Measurements from ENCODE around the gene LTBP3. TPM values are rescaled to one million over a fixed set of nuclear protein-coding genes. Genes with fewer than 3 reads are reported as not detected.

The LTBP3 gene
- total and polyA plus RNA-seq, 9 of the 15 experiments (the other 6 are each of a cell fraction or from before 2014, with no cell fraction given) = 0.06 to 20.5 (median 4.8) TPM

DNA sequence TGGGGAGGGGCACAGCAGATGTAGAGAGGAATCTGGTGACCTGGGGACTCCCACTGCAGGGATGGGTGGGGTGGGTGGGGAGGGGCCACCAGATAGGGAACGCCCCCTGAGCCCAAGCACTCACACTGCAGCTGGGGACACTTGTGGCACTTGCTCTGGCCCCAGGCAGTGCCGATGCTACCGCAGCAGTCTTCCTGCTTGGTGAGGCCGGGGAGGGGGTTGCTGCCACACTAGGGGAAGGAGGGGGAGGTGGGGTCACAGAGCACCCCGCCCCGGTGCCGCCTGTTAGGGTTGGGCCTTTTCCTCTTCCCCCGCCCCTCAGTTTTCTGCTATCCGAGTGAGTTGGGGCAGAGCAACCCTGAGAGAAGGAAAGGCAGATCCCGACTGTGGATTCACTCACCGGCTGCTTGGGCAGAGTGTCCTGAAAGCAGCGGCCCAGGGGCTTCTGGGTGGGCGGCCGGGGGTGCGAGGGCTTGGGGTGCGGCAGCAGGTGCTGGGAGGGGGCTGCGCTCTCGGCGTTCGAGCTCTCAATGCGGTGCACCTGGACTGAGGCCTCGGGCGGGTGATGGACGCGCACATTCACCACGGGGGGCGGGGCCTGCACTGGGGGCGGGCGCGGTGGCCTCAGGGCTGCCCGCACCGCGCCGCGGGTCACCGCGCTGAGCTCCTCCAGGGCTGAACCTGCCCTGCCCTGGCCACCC lies 4.7 kb downstream of the LTBP3 start (continued):
- TF ChIP-seq, protein P1, sequence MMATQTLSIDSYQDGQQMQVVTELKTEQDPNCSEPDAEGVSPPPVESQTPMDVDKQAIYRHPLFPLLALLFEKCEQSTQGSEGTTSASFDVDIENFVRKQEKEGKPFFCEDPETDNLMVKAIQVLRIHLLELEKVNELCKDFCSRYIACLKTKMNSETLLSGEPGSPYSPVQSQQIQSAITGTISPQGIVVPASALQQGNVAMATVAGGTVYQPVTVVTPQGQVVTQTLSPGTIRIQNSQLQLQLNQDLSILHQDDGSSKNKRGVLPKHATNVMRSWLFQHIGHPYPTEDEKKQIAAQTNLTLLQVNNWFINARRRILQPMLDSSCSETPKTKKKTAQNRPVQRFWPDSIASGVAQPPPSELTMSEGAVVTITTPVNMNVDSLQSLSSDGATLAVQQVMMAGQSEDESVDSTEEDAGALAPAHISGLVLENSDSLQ (IDR thresholded peaks at IDR 0.05) = peak; percentile 89
- TF ChIP-seq CREB1 (IDR thresholded peaks at IDR 0.05) (no peak), CREB1 (CRISPR knock-in tag; IDR thresholded peaks at IDR 0.05) (no peak), CBX8 (IDR thresholded peaks at IDR 0.05; ENCODE audit: borderline replicate concordance, extremely low read depth, low read depth, low read length, poor library complexity, severe bottlenecking) (no peak), POLR2G (IDR thresholded peaks at IDR 0.05; ENCODE audit: low read depth, low read length) (0 out of 2 replicates have a peak, but pooled peaks have one; percentile 33), HMGN3 (IDR thresholded peaks at IDR 0.05; ENCODE audit: borderline replicate concordance, extremely low read depth, insufficient read length, low read depth, low read length) (peak; percentile 64), PCBP1 (IDR thresholded peaks at IDR 0.05; ENCODE audit: low read depth, low read length, poor library complexity, severe bottlenecking) (peak; percentile 48)
- TF ChIP-seq, protein P2, sequence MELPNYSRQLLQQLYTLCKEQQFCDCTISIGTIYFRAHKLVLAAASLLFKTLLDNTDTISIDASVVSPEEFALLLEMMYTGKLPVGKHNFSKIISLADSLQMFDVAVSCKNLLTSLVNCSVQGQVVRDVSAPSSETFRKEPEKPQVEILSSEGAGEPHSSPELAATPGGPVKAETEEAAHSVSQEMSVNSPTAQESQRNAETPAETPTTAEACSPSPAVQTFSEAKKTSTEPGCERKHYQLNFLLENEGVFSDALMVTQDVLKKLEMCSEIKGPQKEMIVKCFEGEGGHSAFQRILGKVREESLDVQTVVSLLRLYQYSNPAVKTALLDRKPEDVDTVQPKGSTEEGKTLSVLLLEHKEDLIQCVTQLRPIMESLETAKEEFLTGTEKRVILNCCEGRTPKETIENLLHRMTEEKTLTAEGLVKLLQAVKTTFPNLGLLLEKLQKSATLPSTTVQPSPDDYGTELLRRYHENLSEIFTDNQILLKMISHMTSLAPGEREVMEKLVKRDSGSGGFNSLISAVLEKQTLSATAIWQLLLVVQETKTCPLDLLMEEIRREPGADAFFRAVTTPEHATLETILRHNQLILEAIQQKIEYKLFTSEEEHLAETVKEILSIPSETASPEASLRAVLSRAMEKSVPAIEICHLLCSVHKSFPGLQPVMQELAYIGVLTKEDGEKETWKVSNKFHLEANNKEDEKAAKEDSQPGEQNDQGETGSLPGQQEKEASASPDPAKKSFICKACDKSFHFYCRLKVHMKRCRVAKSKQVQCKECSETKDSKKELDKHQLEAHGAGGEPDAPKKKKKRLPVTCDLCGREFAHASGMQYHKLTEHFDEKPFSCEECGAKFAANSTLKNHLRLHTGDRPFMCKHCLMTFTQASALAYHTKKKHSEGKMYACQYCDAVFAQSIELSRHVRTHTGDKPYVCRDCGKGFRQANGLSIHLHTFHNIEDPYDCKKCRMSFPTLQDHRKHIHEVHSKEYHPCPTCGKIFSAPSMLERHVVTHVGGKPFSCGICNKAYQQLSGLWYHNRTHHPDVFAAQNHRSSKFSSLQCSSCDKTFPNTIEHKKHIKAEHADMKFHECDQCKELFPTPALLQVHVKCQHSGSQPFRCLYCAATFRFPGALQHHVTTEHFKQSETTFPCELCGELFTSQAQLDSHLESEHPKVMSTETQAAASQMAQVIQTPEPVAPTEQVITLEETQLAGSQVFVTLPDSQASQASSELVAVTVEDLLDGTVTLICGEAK (IDR thresholded peaks at IDR 0.05) = 0 out of 2 replicates have a peak, but pooled peaks have one; percentile 3
- TF ChIP-seq, protein P2 (CRISPR knock-in tag; IDR thresholded peaks at IDR 0.05) = no peak
- TF ChIP-seq, protein P3, sequence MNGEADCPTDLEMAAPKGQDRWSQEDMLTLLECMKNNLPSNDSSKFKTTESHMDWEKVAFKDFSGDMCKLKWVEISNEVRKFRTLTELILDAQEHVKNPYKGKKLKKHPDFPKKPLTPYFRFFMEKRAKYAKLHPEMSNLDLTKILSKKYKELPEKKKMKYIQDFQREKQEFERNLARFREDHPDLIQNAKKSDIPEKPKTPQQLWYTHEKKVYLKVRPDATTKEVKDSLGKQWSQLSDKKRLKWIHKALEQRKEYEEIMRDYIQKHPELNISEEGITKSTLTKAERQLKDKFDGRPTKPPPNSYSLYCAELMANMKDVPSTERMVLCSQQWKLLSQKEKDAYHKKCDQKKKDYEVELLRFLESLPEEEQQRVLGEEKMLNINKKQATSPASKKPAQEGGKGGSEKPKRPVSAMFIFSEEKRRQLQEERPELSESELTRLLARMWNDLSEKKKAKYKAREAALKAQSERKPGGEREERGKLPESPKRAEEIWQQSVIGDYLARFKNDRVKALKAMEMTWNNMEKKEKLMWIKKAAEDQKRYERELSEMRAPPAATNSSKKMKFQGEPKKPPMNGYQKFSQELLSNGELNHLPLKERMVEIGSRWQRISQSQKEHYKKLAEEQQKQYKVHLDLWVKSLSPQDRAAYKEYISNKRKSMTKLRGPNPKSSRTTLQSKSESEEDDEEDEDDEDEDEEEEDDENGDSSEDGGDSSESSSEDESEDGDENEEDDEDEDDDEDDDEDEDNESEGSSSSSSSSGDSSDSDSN (IDR thresholded peaks at IDR 0.05; ENCODE audit: borderline replicate concordance in 1 of 2, low read depth in 2 of 2, low read length in 2 of 2) = no peak
- TF ChIP-seq, protein P4, sequence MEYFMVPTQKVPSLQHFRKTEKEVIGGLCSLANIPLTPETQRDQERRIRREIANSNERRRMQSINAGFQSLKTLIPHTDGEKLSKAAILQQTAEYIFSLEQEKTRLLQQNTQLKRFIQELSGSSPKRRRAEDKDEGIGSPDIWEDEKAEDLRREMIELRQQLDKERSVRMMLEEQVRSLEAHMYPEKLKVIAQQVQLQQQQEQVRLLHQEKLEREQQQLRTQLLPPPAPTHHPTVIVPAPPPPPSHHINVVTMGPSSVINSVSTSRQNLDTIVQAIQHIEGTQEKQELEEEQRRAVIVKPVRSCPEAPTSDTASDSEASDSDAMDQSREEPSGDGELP (CRISPR knock-in tag; IDR thresholded peaks at IDR 0.05; ENCODE audit: borderline replicate concordance) = peak; percentile 60; the same call in 1 of the 2 replicates
